K562 (cell line): ENCODE results near the gene TAC3. TPM values are rescaled to one million over a fixed set of nuclear protein-coding genes. Genes with fewer than 3 reads are reported as not detected.

Experiments used
- ASH1L ChIP-seq: fragments of 450-650 bp; IDR thresholded peaks from 2 replicates; pipeline ENCODE4 v1.6.1; 2018; ENCODE audit warnings: borderline replicate concordance, mild to moderate bottlenecking, low read depth; ENCODE audit not compliant: partially characterized antibody
- ATF2 ChIP-seq: sonication (generic); formaldehyde crosslinking; IDR thresholded peaks from 2 replicates; pipeline ENCODE4 v1.8.1; 2022; ENCODE audit warnings: missing genetic modification reagents
- CREB3 ChIP-seq: fragments of 450-650 bp; conservative IDR thresholded peaks from 2 replicates; pipeline ENCODE4 v1.6.1; 2016; ENCODE audit warnings: missing genetic modification characterization, low read depth, mild to moderate bottlenecking, missing compliant biosample characterization, moderate library complexity
- ELF2 ChIP-seq: fragments of 250-450 bp; sonication (Bioruptor Pico); IDR thresholded peaks from 2 replicates; pipeline ENCODE4 v1.5.0; 2021; ENCODE audit warnings: mild to moderate bottlenecking
- ETV1 ChIP-seq: fragments of 450-650 bp; conservative IDR thresholded peaks from 2 replicates; pipeline ENCODE4 v1.6.1; 2016; ENCODE audit warnings: missing genetic modification characterization, control low read depth, low read depth, missing compliant biosample characterization
- FOXP1 ChIP-seq: sonication (generic); formaldehyde crosslinking; IDR thresholded peaks from 2 replicates; pipeline ENCODE4 v1.8.0; 2022; ENCODE audit warnings: mild to moderate bottlenecking, missing genetic modification reagents
- GTF2E2 ChIP-seq: fragments of 200-800 bp; sonication (Bioruptor generic); IDR thresholded peaks from 2 replicates; pipeline ENCODE4 v1.6.1; 2016; ENCODE audit warnings: missing genetic modification characterization, missing compliant biosample characterization
- HNRNPL ChIP-seq: fragments of 200-400 bp; formaldehyde crosslinking; IDR thresholded peaks from 2 replicates; pipeline ENCODE4 v1.6.1; 2017; ENCODE audit warnings: low read depth, mild to moderate bottlenecking, low read length
- IRF1 ChIP-seq: sonication (generic); formaldehyde crosslinking; IDR thresholded peaks from 2 replicates; pipeline ENCODE4 v1.8.0; 2022; ENCODE audit warnings: missing genetic modification reagents, mild to moderate bottlenecking, borderline replicate concordance
- NCOA2 ChIP-seq, 2 experiments: fragments of 450-650 bp; IDR thresholded peaks; 2 replicates each; pipeline ENCODE4 v1.6.1; 2018; ENCODE audit warnings: mild to moderate bottlenecking in 2 of 2, moderate library complexity in 1 of 2; ENCODE audit not compliant: partially characterized antibody in 2 of 2
- RAD51 ChIP-seq: fragments of 450-650 bp; IDR thresholded peaks from 2 replicates; pipeline ENCODE4 v1.7.1; 2016; ENCODE audit warnings: low read depth, mild to moderate bottlenecking, borderline replicate concordance
- RBM14 ChIP-seq: fragments of 200-400 bp; formaldehyde crosslinking; IDR thresholded peaks from 2 replicates; pipeline ENCODE4 v1.6.1; 2018; ENCODE audit warnings: low read depth, mild to moderate bottlenecking, low read length, moderate library complexity, borderline replicate concordance; ENCODE audit not compliant: insufficient read depth
- SAP30 ChIP-seq: fragments of 200-600 bp; sonication (generic); IDR thresholded peaks from 2 replicates; pipeline ENCODE4 v1.6.1; 2012; ENCODE audit warnings: borderline replicate concordance, low read depth, mild to moderate bottlenecking, moderate library complexity, low read length, control low read depth, inconsistent platforms; ENCODE audit not compliant: insufficient read depth, poor library complexity, severe bottlenecking
- SMAD3 ChIP-seq: fragments of 450-650 bp; formaldehyde crosslinking; conservative IDR thresholded peaks from 2 replicates; pipeline ENCODE4 v1.4.0; 2020; ENCODE audit warnings: mild to moderate bottlenecking
- SNIP1 ChIP-seq: fragments of 450-650 bp; IDR thresholded peaks from 2 replicates; pipeline ENCODE4 v1.7.1; 2017; ENCODE audit warnings: low read depth, mild to moderate bottlenecking
- SUPT5H ChIP-seq: fragments of 450-650 bp; IDR thresholded peaks from 2 replicates; pipeline ENCODE4 v1.6.1; 2016
- TAF1 ChIP-seq: IDR thresholded peaks from 2 replicates; pipeline ENCODE4 v1.6.1; 2011; ENCODE audit warnings: mild to moderate bottlenecking, low read length, moderate library complexity; ENCODE audit not compliant: insufficient read depth, control insufficient read depth, severe bottlenecking; ENCODE audit errors: extremely low read depth
- TARDBP ChIP-seq: fragments of 450-650 bp; IDR thresholded peaks from 2 replicates; pipeline ENCODE4 v1.6.1; 2016
- TBP ChIP-seq: optimal IDR thresholded peaks from 2 replicates; pipeline ENCODE3; 2011; ENCODE audit warnings: low read depth, low read length, improper control_type of control experiment
- TFAM ChIP-seq: fragments of 250-450 bp; sonication (Bioruptor Pico); conservative IDR thresholded peaks from 2 replicates; pipeline ENCODE4 v1.5.0; 2021; ENCODE audit warnings: mild to moderate bottlenecking, moderate library complexity
- THRAP3 ChIP-seq: fragments of 450-650 bp; IDR thresholded peaks from 2 replicates; pipeline ENCODE4 v1.6.1; 2016; ENCODE audit warnings: mild to moderate bottlenecking, inconsistent platforms, borderline replicate concordance
- ZKSCAN3 ChIP-seq: fragments of 250-450 bp; sonication (Bioruptor Pico); IDR thresholded peaks from 2 replicates; pipeline ENCODE4 v1.4.0; 2020
- ZNF232 ChIP-seq: sonication (generic); formaldehyde crosslinking; IDR thresholded peaks from 2 replicates; pipeline ENCODE4 v1.8.0; 2022; ENCODE audit warnings: mild to moderate bottlenecking, missing genetic modification reagents
- ZNF668 ChIP-seq: fragments of 250-450 bp; sonication (Bioruptor Pico); IDR thresholded peaks from 2 replicates; pipeline ENCODE4 v1.8.0; 2022; ENCODE audit warnings: mild to moderate bottlenecking, inconsistent platforms
- ZNF830 ChIP-seq: fragments of 250-450 bp; sonication (Bioruptor Pico); IDR thresholded peaks from 2 replicates; pipeline ENCODE4 v1.5.0; 2021; ENCODE audit warnings: mild to moderate bottlenecking
- polyA plus RNA-seq, 8 experiments: library from polyadenylated mRNA; depleted of rRNA in 4 of 8; stranded (reverse) in 5 of 8; unstranded in 3 of 8; fragments of >200 nt; fragmentation: Nextera tagmentation in 2 of 8; fragmentation: Illumina TruSeq in 1 of 8; extraction: Ambion mirVana in 2 of 8; extraction: Trizol in 1 of 8; gene quantifications; 2 replicates each; pipeline versions ENCODE4 v1.2.1 to v1.2.3, GENCODE V29; 2011 to 2014; ENCODE audit warnings: inconsistent platforms in 1 of 8, missing spikeins in 1 of 8
- total RNA-seq, 7 experiments: library from RNA; depleted of rRNA in 6 of 7; stranded (reverse); fragments of >200 nt in 6 of 7; fragmentation: Illumina TruSeq in 2 of 7; extraction: Trizol in 2 of 7; gene quantifications; 2 replicates each; pipeline versions ENCODE4 v1.2.1 to v1.2.3, GENCODE V29; 2011 to 2021; ENCODE audit warnings: low replicate concordance in 1 of 7

The TAC3 gene
- total and polyA plus RNA-seq, 9 of the 15 experiments (the other 6 are each of a cell fraction or from before 2014, with no cell fraction given): 0.29 to 2.8 (median 1.4) TPM

- TF ChIP-seq ATF2 (no peak), RBM14 (no peak), TAF1 (no peak), SMAD3 (CRISPR knock-in tag) (no peak), TARDBP (no peak), TBP (peak; percentile 31), SUPT5H (no peak), ETV1 (tag) (no peak), ELF2 (CRISPR knock-in tag) (no peak), CREB3 (tag) (no peak), ZNF232 (CRISPR knock-in tag) (no peak), NCOA2 (IDR thresholded peaks at IDR 0.05; ENCODE audit: partially characterized antibody in 2 of 2) (no peak), ZKSCAN3 (CRISPR knock-in tag) (no peak), TFAM (CRISPR knock-in tag) (no peak), RAD51 (no peak), IRF1 (CRISPR knock-in tag) (no peak), SNIP1 (no peak), FOXP1 (no peak), ASH1L (no peak), HNRNPL (no peak), SAP30 (no peak), ZNF668 (CRISPR knock-in tag) (no peak), GTF2E2 (tag) (no peak), THRAP3 (no peak), ZNF830 (CRISPR knock-in tag) (no peak)
Measured at GRCh38 chr12:57039016-57039798, 22.9 kb upstream of the TAC3 start (continued).
